Tibial artery (tissue), 4 donors: Measurements from ENCODE around the gene ITGAL.
"Not testable (repeated sequence)": the region's sequence is repeated elsewhere in the genome, so short reads cannot be mapped to it uniquely, and the experiment has no call there.

Source experiments
- DNase-seq, 2 donors: peaks; one replicate each; pipeline ENCODE4 v3.0.0-alpha.2; 2019
- H3K27ac ChIP-seq, 2 donors: fragments of 200-600 bp; sonication (generic) in 1 of 2; 1 replicate in 1 of 2; 2 replicates in 1 of 2; pipeline ENCODE4 v1.5.1; 2018 to 2019; ENCODE audit warnings: mild to moderate bottlenecking in 1 of 2
- H3K27me3 ChIP-seq, 2 donors: fragments of 200-600 bp; sonication (generic) in 1 of 2; one replicate each; pipeline versions ENCODE4 v1.5.1 to v1.6.0; 2016 to 2019
- H3K36me3 ChIP-seq, 3 donors: fragments of 200-600 bp; sonication (generic) in 2 of 3; one replicate each; pipeline ENCODE4 v1.5.1; 2016 to 2019; ENCODE audit warnings: mild to moderate bottlenecking in 2 of 3
- H3K4me1 ChIP-seq, 4 donors: fragments of 200-600 bp; sonication (generic) in 2 of 4; 1 replicate in 3 of 4; 2 replicates in 1 of 4; pipeline ENCODE4 v1.5.1; 2016 to 2019
- H3K4me3 ChIP-seq, 2 donors: fragments of 200-600 bp; sonication (generic) in 1 of 2; 1 replicate in 1 of 2; 2 replicates in 1 of 2; pipeline ENCODE4 v1.5.1; 2018 to 2019; ENCODE audit warnings: mild to moderate bottlenecking in 2 of 2
- H3K9me3 ChIP-seq, 3 donors: fragments of 200-600 bp; sonication (generic) in 1 of 3; one replicate each; pipeline ENCODE4 v1.5.1; 2016 to 2019
- intact Hi-C: fragments of 100-400 bp; cut with DNase I; formaldehyde crosslinking; loops from one replicate; pipeline ENCODE4 v1.15.0; 2023; ENCODE audit warnings: low total_unique reads
- TF ChIP-seq, protein P1 (sequence below), 2 experiments: fragments of 200-600 bp in 1 of 2; fragments of 450-650 bp in 1 of 2; IDR thresholded peaks; one replicate each; pipeline ENCODE4 v1.5.1; 2017 to 2019; ENCODE audit warnings: antibody characterized with exemption in 2 of 2, mild to moderate bottlenecking in 1 of 2, moderate library complexity in 1 of 2

Gene ITGAL

DNA sequence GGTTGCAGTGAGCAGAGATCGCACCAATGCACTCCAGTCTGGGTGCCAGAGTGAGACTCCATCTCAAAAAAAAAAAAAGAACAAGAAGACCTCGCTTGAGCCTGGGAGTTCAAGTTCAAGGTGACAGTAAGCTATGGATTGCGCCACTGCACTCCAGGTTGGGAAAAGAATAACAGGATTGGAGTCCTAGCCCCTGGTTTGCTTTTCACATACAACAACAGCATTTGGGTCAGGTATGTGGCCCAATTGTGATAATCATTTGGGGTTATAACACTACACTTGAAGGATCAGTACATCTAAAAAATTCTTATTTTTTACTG, 23.5 kb upstream of the ITGAL start:
- no peaks in the 10 kb centered on the region for H3K36me3 ChIP-seq
- H3K9me3 ChIP-seq = no peaks in the 10 kb centered on the region
- no peak overlapping the region for H3K27ac ChIP-seq
- TF ChIP-seq, protein P1, sequence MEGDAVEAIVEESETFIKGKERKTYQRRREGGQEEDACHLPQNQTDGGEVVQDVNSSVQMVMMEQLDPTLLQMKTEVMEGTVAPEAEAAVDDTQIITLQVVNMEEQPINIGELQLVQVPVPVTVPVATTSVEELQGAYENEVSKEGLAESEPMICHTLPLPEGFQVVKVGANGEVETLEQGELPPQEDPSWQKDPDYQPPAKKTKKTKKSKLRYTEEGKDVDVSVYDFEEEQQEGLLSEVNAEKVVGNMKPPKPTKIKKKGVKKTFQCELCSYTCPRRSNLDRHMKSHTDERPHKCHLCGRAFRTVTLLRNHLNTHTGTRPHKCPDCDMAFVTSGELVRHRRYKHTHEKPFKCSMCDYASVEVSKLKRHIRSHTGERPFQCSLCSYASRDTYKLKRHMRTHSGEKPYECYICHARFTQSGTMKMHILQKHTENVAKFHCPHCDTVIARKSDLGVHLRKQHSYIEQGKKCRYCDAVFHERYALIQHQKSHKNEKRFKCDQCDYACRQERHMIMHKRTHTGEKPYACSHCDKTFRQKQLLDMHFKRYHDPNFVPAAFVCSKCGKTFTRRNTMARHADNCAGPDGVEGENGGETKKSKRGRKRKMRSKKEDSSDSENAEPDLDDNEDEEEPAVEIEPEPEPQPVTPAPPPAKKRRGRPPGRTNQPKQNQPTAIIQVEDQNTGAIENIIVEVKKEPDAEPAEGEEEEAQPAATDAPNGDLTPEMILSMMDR (IDR thresholded peaks at IDR 0.05) = no peak
- no peak overlapping the region for H3K4me3 ChIP-seq
- peaks cover 0 to 17% (median 13%) of the 10 kb centered on the region in 4 donors for H3K4me1 ChIP-seq
- intact Hi-C loops = loop anchor here (5.0 kb wide), 1 partner anchor 78 kb away; the partner anchor contains the start of gene ZNF768
- DNase-seq = no peak
- peaks cover 0 to 6% of the 10 kb centered on the region in 2 donors for H3K27me3 ChIP-seq

GRCh38 chr16:30452709-30453580, 19.6 kb upstream of the ITGAL start:
- H3K27me3 ChIP-seq = peaks cover 0 to 10% of the 10 kb centered on the region in 2 donors
- DNase-seq, H3K36me3 ChIP-seq, H3K4me3 ChIP-seq, H3K9me3 ChIP-seq, H3K4me1 ChIP-seq, intact Hi-C loops, H3K27ac ChIP-seq: not testable (repeated sequence)

DNA sequence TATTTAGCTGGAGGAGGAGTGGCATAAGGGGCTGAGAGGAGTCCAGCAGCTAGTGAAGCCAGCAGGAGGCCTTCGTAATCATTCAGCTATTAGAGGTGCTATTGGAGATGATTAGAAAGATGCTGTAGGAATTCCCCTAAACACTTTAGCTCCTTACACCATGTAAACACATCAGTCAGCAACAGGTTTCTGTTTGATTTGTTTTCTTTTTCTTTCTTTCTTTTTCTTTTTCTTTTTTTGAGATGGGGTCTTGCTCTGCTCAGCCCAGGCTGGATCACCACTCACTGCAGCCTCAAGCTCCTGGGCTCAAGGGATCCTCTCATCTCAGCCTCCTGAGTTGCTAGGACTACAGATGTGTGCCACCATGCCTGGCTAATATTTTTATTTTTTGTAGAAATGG, 16.2 kb upstream of the ITGAL start:
- H3K9me3 ChIP-seq = no peaks in the 10 kb centered on the region
- TF ChIP-seq, protein P1 (IDR thresholded peaks at IDR 0.05) = no peak
- intact Hi-C loops = no loop called here
- H3K4me3 ChIP-seq = no peak overlapping the region
- H3K4me1 ChIP-seq = no peaks in the 10 kb centered on the region
- H3K36me3 ChIP-seq = no peaks in the 10 kb centered on the region
- no peak for DNase-seq
- peaks cover 0 to 9% of the 10 kb centered on the region in 2 donors for H3K27me3 ChIP-seq
- H3K27ac ChIP-seq = no peak overlapping the region

- Histone ChIP-seq H3K4me3 (no peak overlapping the region), H3K36me3 (no peaks in the 10 kb centered on the region), H3K4me1 (no peaks in the 10 kb centered on the region), H3K9me3 (no peaks in the 10 kb centered on the region), H3K27ac (no peak overlapping the region), H3K27me3 (peaks cover 0 to 9% of the 10 kb centered on the region in 2 donors)
- no peak for DNase-seq
- TF ChIP-seq, protein P1 (IDR thresholded peaks at IDR 0.05) = no peak
- intact Hi-C loops = no loop called here
These were observed 15.3 kb upstream of the ITGAL start for GRCh38 chr16:30457256-30457655.

DNA sequence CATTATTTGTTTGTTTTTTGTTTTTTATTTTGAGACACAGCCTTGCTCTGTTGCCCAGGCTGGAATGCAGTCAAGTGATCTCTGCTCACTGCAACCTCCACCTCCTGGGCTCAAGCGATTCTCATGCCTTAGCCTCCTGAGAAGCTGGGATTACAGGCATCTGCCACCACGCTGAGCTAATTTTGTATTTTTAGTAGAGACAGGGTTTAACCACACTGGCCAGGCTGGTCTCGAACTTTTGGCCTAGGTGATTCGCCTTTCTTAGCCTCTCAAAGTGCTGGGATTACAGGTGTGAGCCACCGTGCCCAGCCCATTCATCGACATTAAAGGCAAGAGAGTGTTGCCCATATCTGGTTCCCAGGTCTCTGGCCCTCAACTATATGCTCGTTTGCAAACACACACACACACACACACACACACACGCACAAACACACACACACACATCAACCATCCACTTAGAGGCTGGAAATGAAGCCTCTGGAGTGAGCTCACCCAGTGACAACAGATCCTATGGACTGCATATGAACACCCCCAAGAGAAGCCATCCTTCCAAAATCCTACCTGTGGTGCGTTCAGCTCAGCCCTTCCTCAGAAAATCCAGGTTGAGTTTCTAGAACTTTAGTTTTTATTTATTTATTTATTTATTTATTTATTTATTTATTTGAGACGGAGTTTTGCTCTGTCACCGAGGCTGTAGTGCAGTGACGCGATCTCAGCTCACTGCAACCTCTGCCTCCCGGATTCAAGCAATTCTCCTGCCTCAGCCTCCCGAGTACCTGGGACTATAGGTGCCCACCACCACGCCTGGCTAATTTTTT, 14.6 kb upstream of the ITGAL start:
- H3K4me1 ChIP-seq = no peaks in the 10 kb centered on the region
- H3K9me3 ChIP-seq = no peaks in the 10 kb centered on the region

More for the DNA sequence above, 14.6 kb upstream of the ITGAL start:
- intact Hi-C loops = no loop called here
- peaks cover 0 to 9% of the 10 kb centered on the region in 2 donors for H3K27me3 ChIP-seq
- no peak overlapping the region for H3K27ac ChIP-seq
- TF ChIP-seq, protein P1 (IDR thresholded peaks at IDR 0.05) = no peak
- no peaks in the 10 kb centered on the region for H3K36me3 ChIP-seq
- no peak overlapping the region for H3K4me3 ChIP-seq
- DNase-seq = no peak
